Activated naive CD8-positive, alpha-beta T cell treated with anti-CD3 and anti-CD28 coated beads for 36 hours (primary cell): ENCODE data around the gene CABP1. TPM values are rescaled to one million over a fixed set of nuclear protein-coding genes. Genes with fewer than 3 reads are reported as not detected.

ENCODE experiments used
- DNase-seq: peaks from one replicate; pipeline ENCODE4 v3.0.0; 2021
- H3K27ac Mint-ChIP-seq: one replicate; pipeline ENCODE4 v1.8.0; 2022; ENCODE audit warnings: mild to moderate bottlenecking, moderate library complexity, mixed read lengths
- H3K27me3 Mint-ChIP-seq: one replicate; pipeline ENCODE4 v1.8.0; 2022; ENCODE audit warnings: mild to moderate bottlenecking, mixed read lengths
- H3K36me3 Mint-ChIP-seq: one replicate; pipeline ENCODE4 v1.8.0; 2021; ENCODE audit warnings: mild to moderate bottlenecking, mixed read lengths
- H3K4me1 Mint-ChIP-seq: one replicate; pipeline ENCODE4 v1.8.0; 2021; ENCODE audit warnings: mixed read lengths
- H3K4me3 Mint-ChIP-seq: one replicate; pipeline ENCODE4 v1.8.0; 2022; ENCODE audit warnings: mild to moderate bottlenecking, moderate library complexity, mixed read lengths
- H3K9me3 Mint-ChIP-seq: one replicate; pipeline ENCODE4 v1.8.0; 2022; ENCODE audit warnings: mixed read lengths
- total RNA-seq, 2 experiments: library from RNA; stranded (reverse); gene quantifications; one replicate each; pipeline ENCODE4 v1.2.3, GENCODE V29; 2021

CABP1 gene
- total RNA-seq, 2 experiments from 2014 or later = 0.94 to 2.0 TPM

GRCh38 chr12:120711411-120711810 lies 71.0 kb downstream of the CABP1 start:
- Mint-ChIP-seq H3K36me3 (peaks cover 14% of the 10 kb centered on the region), H3K9me3 (no peaks in the 10 kb centered on the region), H3K4me1 (peaks cover 28% of the 10 kb centered on the region), H3K27ac (peak overlapping the region; percentile 84), H3K27me3 (no peaks in the 10 kb centered on the region), H3K4me3 (peak overlapping the region; percentile 89)
- DNase-seq = no peak

DNA sequence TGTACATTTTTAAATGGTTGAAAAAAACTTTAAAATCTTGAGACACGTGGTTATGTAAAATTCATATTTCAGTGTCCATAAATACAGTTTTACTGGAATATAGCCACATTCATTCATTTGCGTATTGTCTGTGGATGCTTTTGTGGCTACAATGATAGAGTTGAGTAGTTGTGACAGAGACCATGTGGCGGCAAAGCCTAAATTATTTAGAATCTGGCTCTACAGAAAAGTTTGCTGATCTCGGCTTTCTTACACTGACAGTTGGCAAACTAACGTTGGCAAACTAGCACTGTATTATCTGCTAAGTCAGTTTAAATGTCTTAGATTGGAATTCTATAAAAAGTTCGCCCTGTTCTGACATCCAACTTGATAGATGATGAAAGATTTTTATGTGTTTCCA lies 72.2 kb downstream of the CABP1 start:
- Mint-ChIP-seq H3K27me3 (no peaks in the 10 kb centered on the region), H3K9me3 (no peaks in the 10 kb centered on the region), H3K27ac (no peak overlapping the region), H3K36me3 (peaks cover 20% of the 10 kb centered on the region), H3K4me3 (no peak overlapping the region), H3K4me1 (peaks cover 28% of the 10 kb centered on the region)
- no peak for DNase-seq

- Mint-ChIP-seq H3K4me1 (peaks cover 34% of the 10 kb centered on the region), H3K27ac (no peak overlapping the region), H3K36me3 (peaks cover 24% of the 10 kb centered on the region), H3K9me3 (no peaks in the 10 kb centered on the region), H3K4me3 (no peak overlapping the region), H3K27me3 (no peaks in the 10 kb centered on the region)
- peak; percentile 61 for DNase-seq
Measured at GRCh38 chr12:120713861-120714482, 73.5 kb downstream of the CABP1 start.

Other genes starting within 250 kb of the CABP1 start
- 100 to 1,000 TPM; 449 to 455 TPM for gene COX6A1, start 202.5 kb upstream of the CABP1 start, total RNA-seq
- 10 to 100 TPM; 64.2 to 64.6 TPM for gene TRIAP1, start 194.2 kb upstream of the CABP1 start, total RNA-seq
- gene GATC, start 194.2 kb upstream of the CABP1 start, total RNA-seq = 10 to 100 TPM; 25.0 to 30.5 TPM
- 100 to 1,000 TPM; 288 to 292 TPM for gene SRSF9, start 170.9 kb upstream of the CABP1 start, total RNA-seq
- gene DYNLL1, start 144.5 kb upstream of the CABP1 start, total RNA-seq = 100 to 1,000 TPM; 214 to 226 TPM
- gene COQ5, start 111.5 kb upstream of the CABP1 start, total RNA-seq = 10 to 100 TPM; 35.0 to 35.6 TPM
- gene RNF10, start 106.3 kb upstream of the CABP1 start, total RNA-seq = 100 to 1,000 TPM; 142 to 164 TPM
- 10 to 100 TPM; 60.0 to 61.9 TPM for gene POP5, start 59.2 kb upstream of the CABP1 start, total RNA-seq
- gene MLEC, start 46.5 kb downstream of the CABP1 start, total RNA-seq = 10 to 100 TPM; 93.1 to 99.5 TPM
- gene UNC119B, start 69.8 kb downstream of the CABP1 start, total RNA-seq = 10 to 100 TPM; 24.1 to 25.5 TPM
- gene ACADS, start 85.2 kb downstream of the CABP1 start, total RNA-seq = 10 to 100 TPM; 11.4 to 13.4 TPM